Measurements from ENCODE around the gene AIFM2.
"Not testable (repeated sequence)": the region's sequence is repeated elsewhere in the genome, so short reads cannot be mapped to it uniquely, and the experiment has no call there.

The AIFM2 gene

DNA sequence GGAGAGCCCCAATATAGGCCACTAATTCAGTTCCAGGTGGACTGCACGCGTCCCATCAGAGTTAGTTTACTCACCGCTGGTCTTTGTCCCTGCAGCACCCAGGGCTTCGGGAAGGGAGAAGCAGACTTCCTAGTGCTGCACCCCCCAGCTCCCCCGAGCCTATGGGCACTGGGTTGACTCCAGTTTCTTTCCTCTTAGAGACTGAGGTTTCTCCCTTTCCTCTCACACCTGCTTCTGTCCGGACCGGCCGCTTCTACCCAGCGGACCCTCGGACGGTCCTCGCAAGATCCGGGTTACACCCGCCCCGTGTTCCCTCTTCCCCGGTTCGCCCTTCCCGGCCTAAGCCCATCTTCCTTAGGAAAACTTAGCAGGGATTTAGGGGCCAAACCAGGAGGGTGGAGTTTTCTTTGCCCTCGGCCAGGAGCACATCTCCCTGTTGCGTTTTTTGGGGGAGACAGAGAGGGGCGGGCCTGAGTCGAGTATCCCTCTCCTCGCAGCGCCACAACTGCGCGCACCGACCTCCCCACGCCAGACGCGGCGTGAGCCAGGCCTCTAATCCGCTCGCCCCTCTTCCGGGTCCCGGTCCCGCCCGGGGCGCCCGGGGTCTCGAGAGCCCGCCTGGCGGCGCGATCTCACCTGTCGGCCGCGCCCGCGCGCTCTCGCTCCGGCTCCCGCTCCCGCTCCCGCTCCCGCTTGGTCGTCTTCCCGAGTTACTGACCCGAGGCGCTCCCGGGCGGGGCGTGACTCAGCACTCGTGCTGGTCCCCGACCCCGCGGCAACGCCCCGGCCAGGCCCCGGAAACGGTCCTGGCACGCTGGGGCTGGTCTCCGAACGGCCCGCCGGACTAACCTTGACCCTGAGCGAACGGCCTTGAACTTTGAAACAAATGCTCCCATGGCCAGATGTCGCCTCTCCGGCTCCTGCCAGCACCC is at the start of gene AIFM2:
AIFM2 (minus strand) TSS at position 728 of the 932 bp plus-strand sequence. CDS start 8,741 bp downstream, outside the sequence.
- DNase-seq (ENCODE audit: low read depth in 2 of 2), result no peak

DNA sequence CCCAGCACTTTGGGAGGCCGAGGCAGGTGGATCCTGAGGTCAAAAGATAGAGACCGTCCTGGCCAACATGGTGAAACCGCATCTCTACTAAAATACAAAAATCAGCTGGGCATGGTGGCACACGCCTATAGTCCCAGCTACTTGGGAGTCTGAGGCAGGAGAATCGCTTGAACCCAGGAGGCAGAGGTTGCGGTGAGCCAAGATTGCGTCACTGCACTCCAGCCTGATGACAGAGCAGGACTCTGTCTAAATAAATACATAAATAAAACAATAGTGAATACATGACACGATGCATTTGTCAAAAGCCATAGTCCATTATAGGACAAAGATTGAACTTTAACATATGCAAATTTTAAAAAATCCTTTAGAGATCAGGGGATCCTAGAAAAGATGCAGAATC is 46.6 kb upstream of the AIFM2 start:
- not testable (repeated sequence) for DNase-seq (ENCODE audit: low read depth in 2 of 2)

DNA sequence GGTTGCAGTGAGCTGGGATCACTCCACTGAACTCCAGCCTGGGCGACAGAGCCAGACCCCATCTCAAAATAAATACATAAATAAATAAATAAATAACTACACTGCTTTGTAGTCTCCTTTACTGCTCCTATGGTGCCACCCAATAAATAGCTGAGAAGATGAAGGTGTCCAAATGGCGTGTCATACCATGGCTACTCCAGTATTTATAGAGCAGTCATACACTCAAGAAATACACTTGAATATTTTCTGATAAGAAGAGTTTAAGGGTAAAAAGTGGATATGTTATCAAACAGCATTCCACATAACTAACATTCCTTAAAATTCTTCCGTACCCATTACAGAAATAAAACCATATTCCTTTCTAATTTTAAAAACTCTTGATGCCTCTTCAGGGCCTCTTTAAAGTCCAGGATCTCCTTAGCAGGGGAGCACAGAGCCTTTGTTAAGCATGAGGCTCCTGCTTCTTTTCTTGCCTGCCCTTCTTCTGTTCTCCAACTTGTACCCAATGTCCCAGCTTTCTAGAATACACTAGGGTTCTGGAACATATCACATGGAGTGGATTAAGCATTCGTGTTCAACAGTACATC is 45.6 kb upstream of the AIFM2 start:
- DNase-seq (ENCODE audit: low read depth in 2 of 2), result no peak

DNA sequence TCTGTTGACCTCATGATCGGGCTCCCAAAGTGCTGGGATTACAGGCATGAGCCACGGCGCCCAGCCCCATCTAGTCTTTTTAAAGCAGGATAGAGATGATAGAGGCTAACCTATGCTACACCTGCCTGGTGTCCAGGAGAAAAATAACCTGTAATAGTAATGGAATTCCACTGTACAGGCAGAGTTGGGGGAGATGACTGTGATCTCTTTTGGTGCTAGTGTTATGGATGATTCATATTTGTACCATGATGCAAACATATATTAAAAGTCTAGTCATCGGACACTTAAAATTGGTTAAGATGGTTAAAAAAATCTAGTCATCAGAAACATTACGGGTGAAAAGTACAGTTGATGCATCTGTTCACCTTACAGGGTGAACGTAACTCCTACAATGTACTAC is 43.8 kb upstream of the AIFM2 start:
- DNase-seq (ENCODE audit: low read depth in 2 of 2), result no peak

DNA sequence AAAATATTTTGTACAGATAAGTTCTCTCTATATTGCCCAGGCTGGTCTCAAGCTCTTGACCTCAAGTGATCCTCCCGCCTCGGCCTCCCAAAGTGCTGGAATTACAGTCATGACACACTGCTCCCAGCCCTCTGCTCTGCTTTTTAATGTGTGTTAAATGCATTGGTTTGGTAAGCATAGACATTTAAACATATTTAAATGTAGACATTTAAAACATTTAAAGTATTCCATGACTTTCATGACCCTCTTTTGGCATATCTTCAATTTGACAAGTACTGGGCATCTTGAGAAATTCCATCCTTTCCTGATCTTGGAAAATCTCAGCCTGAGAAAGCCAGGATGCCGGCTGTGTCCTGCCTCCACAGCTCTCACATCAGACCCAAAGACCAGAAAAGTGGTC is 42.9 kb upstream of the AIFM2 start:
- no peak for DNase-seq (ENCODE audit: low read depth in 2 of 2)

DNA sequence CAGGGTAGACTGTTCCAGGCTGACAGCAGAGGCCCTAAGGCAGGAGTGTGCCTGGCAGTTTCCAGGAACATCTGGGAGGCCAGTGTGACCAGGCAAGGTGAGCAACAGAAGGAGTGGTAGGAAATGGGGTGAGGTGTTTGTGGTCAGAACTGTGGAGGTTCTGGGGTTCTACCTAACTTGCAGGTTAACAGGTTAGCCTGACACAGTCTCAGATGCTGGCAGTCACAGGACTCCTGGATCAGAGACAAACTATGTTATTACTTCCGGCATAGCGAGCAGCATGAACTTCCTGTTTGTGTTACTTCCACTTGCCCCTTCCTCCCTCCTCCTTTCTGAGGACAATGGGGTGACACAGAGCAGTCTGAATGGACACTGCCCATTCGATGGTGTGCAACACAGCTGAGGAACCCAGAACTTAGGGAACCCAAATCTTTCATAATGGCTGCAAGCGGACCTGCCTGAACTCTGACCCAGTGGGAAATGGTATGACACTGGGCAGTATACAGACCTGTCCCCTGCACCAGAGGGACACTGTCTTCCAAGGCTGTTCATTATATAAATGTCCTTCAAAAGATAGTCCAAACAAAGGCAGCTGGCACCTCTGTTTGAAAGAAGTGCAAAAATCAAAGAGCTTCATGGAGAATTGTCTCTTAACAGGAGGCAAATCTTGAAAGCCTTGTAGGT is 41.6 kb upstream of the AIFM2 start:
- no peak for DNase-seq (ENCODE audit: low read depth in 2 of 2)

DNA sequence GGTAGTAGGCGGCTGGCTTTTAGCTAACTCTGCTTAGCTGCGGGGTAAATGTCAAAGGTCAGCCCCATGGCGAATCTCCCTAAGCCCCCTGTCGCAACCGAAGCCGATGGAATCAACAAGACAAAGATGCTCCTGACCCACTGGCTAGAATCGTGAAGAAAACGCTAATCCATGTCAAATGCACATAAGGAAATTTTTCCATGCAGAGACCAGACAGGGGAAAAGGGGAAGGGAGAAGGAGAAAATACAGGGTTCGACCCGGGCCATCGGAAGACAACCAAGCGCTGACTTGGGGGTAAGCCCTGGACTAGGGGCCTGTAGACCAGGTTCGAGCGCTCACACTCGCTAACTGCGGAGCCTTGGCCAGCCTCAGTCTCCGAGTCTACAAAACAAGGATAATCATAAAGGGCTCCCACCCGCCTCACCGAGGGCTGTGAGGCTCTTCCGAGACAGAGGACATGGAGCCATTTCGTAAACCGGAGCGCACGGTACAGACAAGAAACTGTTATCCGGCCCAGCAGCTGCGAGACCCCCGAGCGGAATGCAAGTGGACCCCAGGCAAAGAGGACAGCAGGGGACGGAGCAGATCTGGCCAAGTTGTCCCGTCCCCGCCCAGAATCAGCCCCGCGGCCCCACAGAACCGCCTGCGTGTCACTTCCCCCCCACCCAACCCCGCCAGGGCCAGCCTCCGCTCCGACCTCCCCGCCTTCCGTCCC is 37.2 kb upstream of the AIFM2 start:
- no peak for DNase-seq (ENCODE audit: low read depth in 2 of 2)

DNA sequence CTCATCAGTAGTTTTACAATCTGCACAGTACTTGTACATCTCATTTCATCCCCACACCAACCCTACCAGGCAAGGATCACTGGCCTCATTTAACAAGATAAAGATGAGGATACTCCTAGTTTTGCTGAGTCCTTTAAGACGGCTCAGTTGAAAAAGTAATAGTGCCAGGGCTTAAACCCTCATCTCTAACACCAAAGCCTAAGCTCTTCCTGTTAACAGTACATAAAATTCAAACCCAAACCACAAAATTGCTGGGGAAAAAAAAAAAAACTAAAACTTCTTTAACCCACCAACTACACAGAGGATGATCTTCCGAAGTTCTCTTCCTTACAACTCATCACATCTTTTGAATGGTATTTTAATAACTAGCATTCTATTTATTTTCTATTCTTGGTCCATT is 36.4 kb upstream of the AIFM2 start:
- DNase-seq (ENCODE audit: low read depth in 2 of 2), result no peak

DNA sequence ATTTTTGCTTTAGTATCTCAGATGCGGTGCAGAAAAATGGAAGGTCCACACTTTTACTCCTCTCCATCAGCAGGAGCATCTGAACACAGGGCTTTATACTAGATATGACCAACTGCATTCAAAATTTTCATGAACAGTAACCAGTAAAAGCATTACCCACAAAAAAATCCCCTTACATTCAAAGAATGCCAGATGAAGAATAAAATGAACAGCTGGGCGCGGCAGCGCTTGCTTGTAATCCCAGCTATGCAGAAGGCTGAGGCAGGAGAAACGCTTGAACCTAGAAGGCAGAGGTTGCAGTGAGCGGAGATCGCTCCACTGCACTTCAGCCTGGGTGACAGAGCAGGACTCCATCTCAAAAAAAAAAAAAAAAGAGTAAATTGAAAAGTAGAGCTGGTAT is 34.6 kb upstream of the AIFM2 start:
- DNase-seq (ENCODE audit: low read depth in 2 of 2), result no peak

DNA sequence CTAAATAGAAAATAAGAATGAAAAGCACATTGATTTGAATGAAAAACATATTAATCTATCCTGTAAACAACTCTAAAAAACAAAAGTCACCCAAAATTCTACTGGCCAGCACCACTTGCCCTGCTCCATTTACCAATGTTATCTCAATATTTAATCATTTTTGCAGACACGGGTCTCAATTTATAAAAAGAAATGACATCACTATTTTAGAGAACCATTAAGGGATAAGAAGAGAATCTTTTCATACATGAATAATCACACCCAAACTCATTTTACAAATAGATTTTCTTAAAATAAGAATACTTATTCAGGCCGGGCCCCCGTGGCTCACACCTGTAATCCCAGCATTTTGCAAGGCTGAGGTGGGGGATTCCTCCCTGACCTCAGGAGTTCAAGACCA is 33.8 kb upstream of the AIFM2 start:
- no peak for DNase-seq (ENCODE audit: low read depth in 2 of 2)

DNA sequence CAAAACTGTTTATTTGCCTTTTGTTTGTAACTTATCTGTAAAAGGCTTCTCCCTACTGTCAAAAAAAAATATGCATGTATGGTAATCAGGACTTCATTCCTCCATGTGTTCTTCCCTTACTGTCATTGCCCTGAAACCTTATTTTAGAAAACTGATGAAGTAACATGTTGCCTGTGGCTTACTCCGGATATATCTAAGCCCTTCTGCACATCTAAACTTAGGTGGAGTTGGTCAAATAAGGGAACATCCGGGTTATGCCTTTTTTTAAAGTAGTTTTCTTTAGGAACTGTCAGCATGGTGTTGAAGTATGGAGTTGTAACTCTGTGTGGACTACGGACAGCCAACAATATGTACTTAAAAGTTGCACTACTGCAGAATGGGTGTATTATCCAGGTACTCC is 31.5 kb upstream of the AIFM2 start:
- DNase-seq (ENCODE audit: low read depth in 2 of 2), result no peak

DNA sequence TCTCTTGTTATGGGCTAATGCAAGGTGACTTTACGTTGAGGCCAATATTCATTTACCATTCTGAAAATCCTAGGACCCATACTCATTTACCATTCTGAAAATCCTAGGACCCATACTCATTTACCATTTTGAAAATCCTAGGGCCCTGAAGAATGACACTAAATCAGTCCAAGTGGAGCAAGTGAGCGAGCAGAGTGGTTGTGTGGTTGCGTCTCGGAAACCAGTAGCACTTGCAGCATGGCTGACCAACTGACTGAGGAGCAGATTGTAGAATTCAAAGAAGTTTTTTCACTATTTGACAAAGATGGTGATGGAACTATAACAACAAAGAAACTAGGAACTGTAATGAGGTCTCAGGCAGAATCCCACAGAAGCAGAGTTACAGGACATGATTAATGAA is 30.8 kb upstream of the AIFM2 start:
- no peak for DNase-seq (ENCODE audit: low read depth in 2 of 2)

DNA sequence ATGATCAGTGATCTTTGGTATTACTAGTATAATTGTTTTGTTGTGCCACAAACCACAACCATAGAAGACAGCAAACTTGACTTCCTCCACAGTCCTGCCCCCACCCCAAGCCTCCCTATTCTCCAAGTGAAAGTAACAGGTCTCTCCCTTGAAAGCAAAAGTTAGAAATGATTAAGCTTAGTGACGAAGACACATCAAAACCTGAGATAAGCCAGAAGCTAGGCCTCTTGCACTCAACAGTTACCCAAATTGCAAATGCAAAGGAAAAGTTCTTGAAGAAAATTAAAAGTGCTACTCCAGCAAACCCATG is 30.2 kb upstream of the AIFM2 start:
- DNase-seq (ENCODE audit: low read depth in 2 of 2), result no peak

DNA sequence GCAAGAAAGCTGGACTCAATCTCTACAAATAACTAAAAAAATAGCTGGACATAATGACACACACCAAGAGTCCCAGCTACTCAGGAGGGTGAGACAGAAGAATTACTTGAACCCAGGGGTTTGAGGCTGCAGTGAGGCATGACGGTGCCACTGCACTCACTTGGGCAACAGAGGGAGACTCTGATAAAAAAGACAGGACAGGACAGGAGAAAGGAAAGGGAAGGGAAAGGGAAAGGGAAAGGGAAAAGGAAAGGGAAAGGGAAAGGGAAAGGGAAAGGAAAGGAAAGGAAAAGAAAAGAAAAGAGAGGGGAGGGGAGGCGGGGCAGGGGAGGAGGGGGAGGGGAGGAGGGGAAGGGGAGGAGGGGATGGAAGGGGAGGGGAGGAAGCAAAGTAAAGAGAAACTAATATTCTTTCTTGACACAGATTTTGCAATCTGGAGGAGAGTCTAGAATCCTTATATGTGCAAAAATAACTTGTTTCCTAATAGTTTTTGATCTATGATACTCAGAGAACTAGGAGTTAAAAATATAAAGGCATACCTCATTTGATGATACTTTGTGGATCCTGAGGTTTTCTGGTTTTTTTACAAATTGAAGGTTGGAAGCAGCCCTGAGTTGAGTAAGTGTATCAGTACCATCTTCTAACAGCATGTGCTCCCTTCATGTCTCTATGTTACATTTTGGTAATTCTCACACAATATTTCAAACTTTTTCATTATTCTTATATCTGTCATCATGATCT is 29.7 kb upstream of the AIFM2 start:
- no peak for DNase-seq (ENCODE audit: low read depth in 2 of 2)

DNA sequence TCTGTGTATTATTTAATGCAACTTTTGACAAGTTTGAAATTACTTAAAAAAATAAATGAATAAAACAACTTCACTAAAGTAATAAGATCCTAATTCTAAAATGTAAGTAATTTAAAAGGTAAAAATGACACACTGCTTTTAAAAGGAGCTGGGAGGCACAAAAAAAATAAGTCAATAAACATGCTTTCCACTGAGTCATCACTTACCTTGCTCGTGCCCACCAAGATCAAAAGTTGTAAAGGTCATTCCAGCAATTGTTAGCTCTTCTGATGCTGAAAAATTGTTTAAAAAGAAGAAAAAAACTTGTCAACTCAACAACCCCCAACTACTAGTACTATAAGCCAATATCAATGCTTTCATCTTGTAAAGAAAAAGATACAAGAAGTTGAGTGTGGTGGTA is 28.2 kb upstream of the AIFM2 start:
- DNase-seq (ENCODE audit: low read depth in 2 of 2), result no peak

DNA sequence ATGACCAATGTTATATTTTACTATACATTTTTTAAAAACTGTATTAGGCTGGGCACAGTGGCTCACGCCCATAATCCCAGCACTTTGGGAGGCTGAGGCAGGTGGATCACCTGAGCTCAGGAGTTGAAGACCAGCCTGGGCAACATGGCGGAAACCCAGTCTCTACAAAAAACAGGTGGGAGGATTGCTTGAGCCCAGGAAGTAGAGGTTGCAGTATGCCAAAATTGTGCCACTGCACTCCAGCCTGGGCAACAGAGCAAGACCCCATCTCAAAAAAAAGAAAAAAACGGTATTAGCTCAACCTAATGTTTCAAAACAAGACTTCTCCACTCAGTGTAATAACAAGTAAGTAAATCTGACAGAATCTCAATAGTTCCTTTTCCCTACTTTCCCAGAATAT is 26.7 kb upstream of the AIFM2 start:
- DNase-seq (ENCODE audit: low read depth in 2 of 2), result not testable (repeated sequence)

DNA sequence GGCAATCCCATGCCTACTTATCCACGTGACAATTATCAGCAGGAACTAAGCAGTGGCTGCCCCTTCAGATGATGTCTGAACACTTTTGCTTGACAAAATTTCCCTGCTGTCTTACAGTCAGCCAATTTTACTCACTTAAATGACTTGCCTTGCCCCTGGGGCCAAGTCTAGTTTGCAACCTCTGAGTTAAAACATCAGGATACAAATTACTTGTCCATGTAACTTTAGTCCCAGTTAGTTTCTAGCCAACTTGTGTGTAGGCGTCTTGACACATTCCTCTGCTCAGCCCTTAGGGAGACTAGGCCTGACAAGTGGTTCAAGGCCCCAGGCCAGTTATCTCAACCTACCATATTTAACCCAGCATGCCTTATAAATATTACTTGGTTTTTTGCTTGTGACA is 25.5 kb upstream of the AIFM2 start:
- DNase-seq (ENCODE audit: low read depth in 2 of 2), result no peak

DNA sequence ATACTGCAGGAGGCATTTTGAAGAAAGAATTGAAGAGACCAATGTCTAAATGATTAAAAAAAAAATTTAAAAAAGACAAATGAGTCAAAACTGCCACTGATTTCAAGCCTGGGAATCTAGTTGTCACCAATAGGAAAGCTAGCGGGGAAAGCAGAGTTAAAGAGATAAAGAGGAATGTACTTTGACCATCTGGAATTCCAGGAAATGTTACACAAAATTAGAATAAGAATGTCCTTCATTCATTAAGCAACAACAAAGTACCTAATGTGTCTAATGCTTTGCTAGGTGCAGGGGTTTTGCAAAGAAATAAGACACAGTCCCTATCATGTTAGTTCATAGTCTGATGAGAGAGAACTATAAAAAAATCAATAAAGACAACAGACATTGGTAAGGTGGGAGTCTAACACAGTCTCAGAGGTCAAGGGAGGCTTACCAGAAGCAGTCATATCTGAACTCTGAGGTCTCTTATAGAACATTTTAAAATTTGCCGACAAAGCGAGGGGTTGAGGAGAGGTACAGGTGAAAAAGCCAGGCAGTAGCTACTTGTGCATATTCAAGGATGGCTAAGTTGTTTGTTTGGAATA is 22.7 kb upstream of the AIFM2 start:
- DNase-seq (ENCODE audit: low read depth in 2 of 2), result no peak

DNA sequence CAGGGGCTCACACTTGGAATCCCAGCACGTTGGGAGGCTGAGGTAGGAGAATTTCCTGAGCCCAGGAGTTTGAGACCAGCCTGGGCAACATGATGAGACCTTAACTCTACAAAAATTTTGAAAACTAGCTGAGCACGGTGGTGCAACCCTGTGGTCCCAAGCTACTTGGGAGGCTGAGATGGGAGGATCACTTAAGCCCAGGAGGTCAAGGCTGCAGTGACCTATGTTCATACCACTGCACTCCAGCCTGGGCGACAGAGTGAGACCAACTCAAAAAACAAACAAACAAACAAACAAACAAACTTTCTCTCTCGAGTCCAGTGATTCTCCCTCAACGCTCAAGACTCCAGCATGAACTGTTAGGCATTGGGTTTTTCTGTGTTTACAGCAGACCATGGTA is 15.9 kb upstream of the AIFM2 start:
- DNase-seq (ENCODE audit: low read depth in 2 of 2), result no peak

DNA sequence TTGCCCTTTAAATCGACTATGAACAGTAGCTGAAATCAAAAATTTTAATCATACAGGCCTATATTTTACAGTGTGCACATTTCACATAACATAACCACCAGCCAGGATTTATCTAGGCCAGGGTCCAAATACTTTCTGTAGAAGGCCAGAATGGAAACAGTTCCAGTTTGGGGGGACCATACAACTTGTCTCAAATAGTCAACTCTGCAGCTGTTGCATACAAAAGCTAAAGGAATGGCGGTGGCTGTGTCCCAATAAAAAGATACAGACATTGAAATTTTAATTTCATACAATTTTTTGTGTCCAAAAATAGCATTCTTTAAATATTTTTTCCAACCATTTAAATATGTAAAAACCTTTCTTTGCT is 14.6 kb upstream of the AIFM2 start:
- DNase-seq (ENCODE audit: low read depth in 2 of 2), result no peak

DNA sequence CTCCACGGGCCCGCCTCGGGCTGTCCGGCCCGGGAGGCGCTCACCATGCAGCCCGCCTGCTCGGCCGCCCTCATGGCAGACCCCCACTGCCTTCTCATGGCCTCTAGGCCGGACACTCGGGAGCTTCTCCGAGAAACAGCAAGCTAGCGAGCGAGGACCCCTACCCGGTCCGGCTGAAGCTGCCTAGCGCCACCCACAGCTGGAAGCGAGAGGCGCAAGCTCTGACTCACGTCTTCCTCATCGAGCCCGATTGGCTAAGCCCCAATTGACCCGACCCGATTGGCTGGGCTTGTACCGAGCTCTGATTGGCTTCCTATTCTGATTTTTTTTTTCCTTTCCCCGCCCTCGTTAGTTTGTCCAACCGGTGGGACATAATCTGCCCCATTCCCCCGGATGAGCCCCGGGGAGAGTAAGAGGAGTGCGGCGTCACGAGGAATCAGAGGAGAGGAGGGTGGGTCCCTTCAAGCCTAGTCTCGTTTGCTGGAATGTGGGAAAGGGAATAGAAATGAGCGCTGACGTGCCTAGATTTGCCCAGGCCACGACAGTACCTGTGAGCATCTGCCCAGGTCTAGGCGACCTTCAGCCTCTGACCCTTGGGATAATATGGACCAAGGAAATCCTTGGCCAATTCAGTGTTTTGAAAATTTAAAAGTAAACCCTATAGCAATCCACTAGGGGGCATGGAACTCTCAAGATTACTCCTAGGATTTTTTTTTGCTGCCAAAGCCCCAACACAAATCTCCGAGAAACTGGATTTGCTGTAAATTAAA is 14.0 kb upstream of the AIFM2 start, which contains the start of gene TYSND1:
TYSND1 (minus strand) TSS at position 212 of the 770 bp plus-strand sequence; CDS start at position 98, 114 bp downstream.
- peak; percentile 75 to 77 for DNase-seq (ENCODE audit: low read depth in 2 of 2)
